Measurements from ENCODE around the gene FSTL5. TPM values are rescaled to one million over a fixed set of nuclear protein-coding genes. Genes with fewer than 3 reads are reported as not detected.

FSTL5 gene
- total RNA-seq, 4 donors from 2014 or later, result not detected

- no peaks in the 10 kb centered on the region for H3K9me3 ChIP-seq
- H3K36me3 ChIP-seq, result no peaks in the 10 kb centered on the region
- H3K27me3 ChIP-seq, result no peaks in the 10 kb centered on the region
- DNase-seq, result no peak
- WGBS, 2 donors, result 71 to 73% methylated on average over 4 of the region's 4 CpGs
- H3K27ac ChIP-seq, result no peak overlapping the region
- H3K4me1 ChIP-seq, result no peaks in the 10 kb centered on the region
- intact Hi-C loops (cut with DNase I), result no loop called here
- H3K4me3 ChIP-seq, result no peak overlapping the region
- TF ChIP-seq POLR2A (IDR thresholded peaks at IDR 0.05), result no peak
- TF ChIP-seq, protein P1, sequence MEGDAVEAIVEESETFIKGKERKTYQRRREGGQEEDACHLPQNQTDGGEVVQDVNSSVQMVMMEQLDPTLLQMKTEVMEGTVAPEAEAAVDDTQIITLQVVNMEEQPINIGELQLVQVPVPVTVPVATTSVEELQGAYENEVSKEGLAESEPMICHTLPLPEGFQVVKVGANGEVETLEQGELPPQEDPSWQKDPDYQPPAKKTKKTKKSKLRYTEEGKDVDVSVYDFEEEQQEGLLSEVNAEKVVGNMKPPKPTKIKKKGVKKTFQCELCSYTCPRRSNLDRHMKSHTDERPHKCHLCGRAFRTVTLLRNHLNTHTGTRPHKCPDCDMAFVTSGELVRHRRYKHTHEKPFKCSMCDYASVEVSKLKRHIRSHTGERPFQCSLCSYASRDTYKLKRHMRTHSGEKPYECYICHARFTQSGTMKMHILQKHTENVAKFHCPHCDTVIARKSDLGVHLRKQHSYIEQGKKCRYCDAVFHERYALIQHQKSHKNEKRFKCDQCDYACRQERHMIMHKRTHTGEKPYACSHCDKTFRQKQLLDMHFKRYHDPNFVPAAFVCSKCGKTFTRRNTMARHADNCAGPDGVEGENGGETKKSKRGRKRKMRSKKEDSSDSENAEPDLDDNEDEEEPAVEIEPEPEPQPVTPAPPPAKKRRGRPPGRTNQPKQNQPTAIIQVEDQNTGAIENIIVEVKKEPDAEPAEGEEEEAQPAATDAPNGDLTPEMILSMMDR (IDR thresholded peaks at IDR 0.05), result no peak
These were observed 282.4 kb downstream of the FSTL5 start for GRCh38 chr4:161881370-161881769.

DNA sequence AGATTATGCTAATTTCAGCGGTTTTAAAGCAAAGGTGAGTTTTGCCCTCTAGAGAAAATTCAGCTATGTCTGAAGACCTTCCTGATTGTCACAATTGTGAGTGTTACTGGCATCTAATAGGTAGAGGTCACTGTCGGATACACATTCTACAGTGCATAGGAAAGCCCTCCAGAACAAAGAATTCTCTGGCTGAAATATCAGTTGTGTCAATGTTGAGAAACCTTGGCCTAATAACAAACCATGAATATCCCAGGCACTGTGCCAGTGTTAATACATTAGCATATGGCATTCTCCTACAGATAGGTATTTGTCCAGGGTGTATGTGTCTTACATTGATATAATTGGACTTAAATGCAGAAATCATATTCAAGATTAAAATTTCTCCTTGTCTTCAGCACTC is 294.3 kb downstream of the FSTL5 start:
- Histone ChIP-seq H3K9me3 (no peaks in the 10 kb centered on the region), H3K4me1 (no peaks in the 10 kb centered on the region), H3K4me3 (no peak overlapping the region), H3K27me3 (no peaks in the 10 kb centered on the region), H3K27ac (no peak overlapping the region), H3K36me3 (no peaks in the 10 kb centered on the region)
- DNase-seq, result no peak
- 58 to 72% methylated on average over 2 of the region's 2 CpGs for WGBS, 2 donors
- TF ChIP-seq, protein P1 (IDR thresholded peaks at IDR 0.05), result no peak
- intact Hi-C loops (cut with DNase I), result no loop called here

DNA sequence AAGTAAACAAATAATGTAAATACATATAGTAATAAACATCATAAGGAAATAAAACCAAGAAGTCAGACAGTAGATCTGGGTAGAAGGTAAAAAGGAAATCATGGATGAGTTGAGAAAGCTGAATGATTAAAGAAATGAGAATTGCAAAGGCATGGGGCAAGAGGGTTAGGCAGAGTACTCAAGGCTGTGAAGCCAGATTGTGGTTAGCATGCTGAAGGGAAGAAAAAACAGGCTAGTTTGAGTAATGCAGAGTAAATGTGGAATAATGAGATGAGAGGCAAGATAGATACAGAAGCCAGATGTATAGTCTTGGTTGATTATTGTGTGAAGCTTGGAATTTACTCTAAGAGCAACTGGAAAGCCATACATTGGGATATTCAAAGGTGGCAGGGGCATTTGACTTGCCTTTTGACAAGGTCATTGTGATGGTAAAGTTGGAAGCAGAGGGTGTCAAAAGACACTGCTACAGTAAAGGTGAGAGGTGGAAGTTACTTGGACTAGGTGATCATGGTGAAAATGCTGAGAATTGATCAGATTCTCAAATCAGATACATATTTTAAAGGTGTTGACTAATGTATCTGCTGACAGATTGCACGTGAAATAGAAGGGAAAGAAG is 307.0 kb downstream of the FSTL5 start:
- Histone ChIP-seq H3K4me1 (no peaks in the 10 kb centered on the region), H3K27ac (no peak overlapping the region), H3K9me3 (peaks cover 0 to 3% (median 0%) of the 10 kb centered on the region in 3 donors), H3K27me3 (no peaks in the 10 kb centered on the region), H3K4me3 (no peak overlapping the region), H3K36me3 (no peaks in the 10 kb centered on the region)
- DNase-seq, result no peak
- no peak for TF ChIP-seq POLR2A (IDR thresholded peaks at IDR 0.05)
- TF ChIP-seq, protein P1 (IDR thresholded peaks at IDR 0.05), result no peak
- intact Hi-C loops (cut with DNase I), result no loop called here
- 57 to 67% methylated on average over 1 of the region's 1 CpG for WGBS, 2 donors

- TF ChIP-seq, protein P1 (IDR thresholded peaks at IDR 0.05), result no peak
- TF ChIP-seq POLR2A (IDR thresholded peaks at IDR 0.05), result no peak
- Histone ChIP-seq H3K9me3 (peaks cover 0 to 9% (median 0%) of the 10 kb centered on the region in 3 donors), H3K27me3 (no peaks in the 10 kb centered on the region), H3K36me3 (no peaks in the 10 kb centered on the region), H3K4me1 (no peaks in the 10 kb centered on the region), H3K27ac (no peak overlapping the region), H3K4me3 (no peak overlapping the region)
- 11 to 15% methylated on average over 1 of the region's 1 CpG for WGBS, 2 donors
- no peak for DNase-seq
- intact Hi-C loops (cut with DNase I), result no loop called here
These were observed 313.2 kb downstream of the FSTL5 start for GRCh38 chr4:161850631-161851030.

DNA sequence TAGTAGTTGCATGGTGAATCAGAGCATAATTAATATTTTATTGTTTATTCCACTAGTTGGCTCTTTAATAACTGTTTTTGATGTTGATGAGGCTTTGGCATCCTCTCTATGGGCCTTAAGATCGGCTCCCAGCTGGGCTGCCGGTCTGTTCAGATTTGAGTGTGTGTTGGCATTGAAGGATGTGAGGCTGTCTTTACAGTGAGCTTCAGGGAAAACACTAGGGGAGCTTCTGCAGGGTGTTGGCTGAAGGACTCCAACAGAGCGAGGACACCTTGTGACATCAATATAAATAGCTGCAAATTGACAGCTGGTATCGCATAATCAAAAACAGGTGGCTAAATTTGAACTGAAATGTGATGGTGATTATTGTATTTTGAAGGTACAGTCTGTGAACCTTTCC is 322.0 kb downstream of the FSTL5 start:
- Histone ChIP-seq H3K4me3 (no peak overlapping the region), H3K9me3 (peaks cover 0 to 3% (median 0%) of the 10 kb centered on the region in 3 donors), H3K4me1 (no peaks in the 10 kb centered on the region), H3K27ac (no peak overlapping the region), H3K36me3 (no peaks in the 10 kb centered on the region), H3K27me3 (no peaks in the 10 kb centered on the region)
- DNase-seq, result no peak
- intact Hi-C loops (cut with DNase I), result no loop called here
- TF ChIP-seq, protein P1 (IDR thresholded peaks at IDR 0.05), result no peak
- 50 to 68% methylated on average over 4 of the region's 4 CpGs for WGBS, 2 donors

Data from esophagus squamous epithelium (tissue), 5 donors.